CD4-positive, alpha-beta T cell (primary cell): ENCODE data around the gene LNX2. TPM values are rescaled to one million over a fixed set of nuclear protein-coding genes. Genes with fewer than 3 reads are reported as not detected.

Experiments used
- ATAC-seq: fragments of 200-7000 bp; cut with Tn5 transposase; one replicate; pipeline ENCODE4 v1.10.0; 2022; ENCODE audit warnings: mild to moderate bottlenecking; ENCODE audit not compliant: poor library complexity
- CTCF ChIA-PET: fragments of 350-600 bp; sonication (Branson Sonifier 250); formaldehyde crosslinking; loops from one replicate; lab custom pipeline; 2021; ENCODE audit warnings: antibody characterized with exemption, inconsistent platforms; lab: Charles Lee
- POLR2A ChIA-PET: fragments of 350-600 bp; sonication (Branson Sonifier 250); formaldehyde crosslinking; loops from one replicate; lab custom pipeline; 2021; ENCODE audit warnings: antibody characterized with exemption, inconsistent platforms; lab: Charles Lee
- DNase-seq, 14 experiments: peaks; one replicate each; pipeline ENCODE4 v3.0.0-alpha.2; 2013 to 2020; ENCODE audit warnings: mixed read lengths in 2 of 14
- H3K27ac ChIP-seq, 2 donors: one replicate each; pipeline versions ENCODE4 v1.5.1 to v1.7.0; 2013; ENCODE audit warnings: low read length in 2 of 2, low read depth in 1 of 2, mild to moderate bottlenecking in 1 of 2
- H3K27me3 ChIP-seq, 2 experiments: 1 replicate in 1 of 2; 2 replicates in 1 of 2; pipeline versions ENCODE4 v1.6.1 to v1.7.0; 2013; ENCODE audit warnings: low read length in 2 of 2, control low read depth in 1 of 2, mild to moderate bottlenecking in 1 of 2, moderate library complexity in 1 of 2; ENCODE audit not compliant: insufficient read depth in 2 of 2, control insufficient read depth in 1 of 2
- H3K36me3 ChIP-seq: one replicate; pipeline ENCODE4 v1.6.1; 2013; ENCODE audit warnings: low read length, control low read depth; ENCODE audit not compliant: insufficient read depth
- H3K4me1 ChIP-seq: one replicate; pipeline ENCODE4 v1.6.1; 2013; ENCODE audit warnings: low read length, control low read depth; ENCODE audit not compliant: insufficient read depth
- H3K4me3 ChIP-seq: one replicate; pipeline ENCODE4 v1.5.1; 2013; ENCODE audit warnings: mild to moderate bottlenecking, low read length, moderate library complexity
- H3K9me3 ChIP-seq, 2 experiments: 1 replicate in 1 of 2; 2 replicates in 1 of 2; pipeline versions ENCODE4 v1.6.1 to v1.7.0; 2013; ENCODE audit warnings: low read length in 2 of 2, mild to moderate bottlenecking in 2 of 2, control low read depth in 1 of 2, moderate library complexity in 1 of 2; ENCODE audit not compliant: control insufficient read depth in 1 of 2, insufficient read depth in 1 of 2
- H3K27ac Mint-ChIP-seq: one replicate; pipeline ENCODE4 v1.8.0; 2020; ENCODE audit warnings: mixed read lengths
- H3K27me3 Mint-ChIP-seq: one replicate; pipeline ENCODE4 v1.8.0; 2021; ENCODE audit warnings: mixed read lengths
- H3K36me3 Mint-ChIP-seq: one replicate; pipeline ENCODE4 v1.8.0; 2021; ENCODE audit warnings: low read depth, mixed read lengths
- H3K4me1 Mint-ChIP-seq: one replicate; pipeline ENCODE4 v1.8.0; 2021; ENCODE audit warnings: low read depth, mixed read lengths
- H3K4me3 Mint-ChIP-seq: one replicate; pipeline ENCODE4 v1.8.0; 2020; ENCODE audit warnings: mild to moderate bottlenecking, mixed read lengths
- H3K9me3 Mint-ChIP-seq: one replicate; pipeline ENCODE4 v1.8.0; 2020; ENCODE audit warnings: mixed read lengths
- CTCF ChIP-seq: fragments of 200-600 bp; IDR thresholded peaks from one replicate; pipeline ENCODE4 v1.8.0; 2022; ENCODE audit warnings: antibody characterized with exemption, mild to moderate bottlenecking
- intact Hi-C, 2 experiments: fragments of 100-400 bp; cut with DNase I in 1 of 2; cut with micrococcal nuclease in 1 of 2; formaldehyde crosslinking; loops; one replicate each; pipeline versions ENCODE4 v1.15.1 to v1.9.0; 2023 to 2025; cut with DNase I, micrococcal nuclease
- total RNA-seq, 174 experiments: library from RNA in 2 of 174; stranded (reverse) in 2 of 174; gene quantifications; one replicate each; pipeline ENCODE4 v1.2.3 and lab custom pipeline; 2021 to 2026

The LNX2 gene
- total RNA-seq, 2 experiments from 2014 or later = 3.5 to 3.9 TPM

GRCh38 chr13:27534981-27535380 lies 85.3 kb downstream of the LNX2 start:
- H3K27ac ChIP-seq = no peak overlapping the region
- ATAC-seq = no peak
- ChIA-PET CTCF (no interaction called here), POLR2A (no interaction called here)
- Mint-ChIP-seq H3K4me3 (no peak overlapping the region), H3K4me1 (peaks cover 10% of the 10 kb centered on the region), H3K27me3 (peaks cover 6% of the 10 kb centered on the region), H3K36me3 (no peaks in the 10 kb centered on the region), H3K27ac (no peak overlapping the region), H3K9me3 (no peaks in the 10 kb centered on the region)
- DNase-seq = no peak
- no peaks in the 10 kb centered on the region for H3K36me3 ChIP-seq
- no peak for TF ChIP-seq CTCF
- H3K4me1 ChIP-seq = peaks cover 8% of the 10 kb centered on the region
- no peak overlapping the region for H3K4me3 ChIP-seq
- intact Hi-C loops = loop anchor here (5.0 to 10.0 kb wide), 3 partner anchors 128 to 177 kb away; no protein-coding TSS in a partner anchor
- H3K27me3 ChIP-seq = no peaks in the 10 kb centered on the region
- H3K9me3 ChIP-seq = peaks cover 0 to 4% of the 10 kb centered on the region in 2 experiments

GRCh38 chr13:27534108-27534980 lies 86.0 kb downstream of the LNX2 start:
- no peak for DNase-seq
- peaks cover 10% of the 10 kb centered on the region for H3K4me1 Mint-ChIP-seq
- Histone ChIP-seq H3K4me1 (peaks cover 8% of the 10 kb centered on the region), H3K27me3 (no peaks in the 10 kb centered on the region), H3K9me3 (peaks cover 0 to 4% of the 10 kb centered on the region in 2 experiments), H3K36me3 (no peaks in the 10 kb centered on the region), H3K27ac (no peak overlapping the region), H3K4me3 (no peak overlapping the region)
- no peak overlapping the region for H3K27ac Mint-ChIP-seq
- H3K27me3 Mint-ChIP-seq = peaks cover 6% of the 10 kb centered on the region
- no peaks in the 10 kb centered on the region for H3K36me3 Mint-ChIP-seq
- CTCF ChIA-PET = interaction anchor here (1.8 kb wide), 1 partner anchor 25 kb away, joined by 4 read pairs; no protein-coding TSS in a partner anchor
- no peak for ATAC-seq
- intact Hi-C loops = loop anchor here (5.0 to 10.0 kb wide), 3 partner anchors 127 to 178 kb away; no protein-coding TSS in a partner anchor
- H3K9me3 Mint-ChIP-seq = no peaks in the 10 kb centered on the region
- POLR2A ChIA-PET = interaction anchor here (1.9 kb wide), 1 partner anchor 86 kb away, joined by 7 read pairs; the partner anchor contains the start of gene LNX2
- no peak overlapping the region for H3K4me3 Mint-ChIP-seq
- TF ChIP-seq CTCF = no peak

GRCh38 chr13:27533155-27533643 lies 87.1 kb downstream of the LNX2 start:
- no peaks in the 10 kb centered on the region for H3K36me3 Mint-ChIP-seq
- peaks cover 6% of the 10 kb centered on the region for H3K27me3 Mint-ChIP-seq
- H3K36me3 ChIP-seq = no peaks in the 10 kb centered on the region
- TF ChIP-seq CTCF = peak; percentile 68
- no peak overlapping the region for H3K4me3 Mint-ChIP-seq
- intact Hi-C loops = loop anchor here (1.0 to 10.0 kb wide), 5 partner anchors 126 to 293 kb away; no protein-coding TSS in a partner anchor
- peaks cover 10% of the 10 kb centered on the region for H3K4me1 Mint-ChIP-seq
- no peak overlapping the region for H3K27ac ChIP-seq
- ChIA-PET POLR2A (interaction anchor here (0.8 to 1.9 kb wide), 2 partner anchors 88 to 293 kb away, joined by 3 to 7 read pairs; partner anchors contain the start of gene LNX2), CTCF (interaction anchor here (0.6 to 1.8 kb wide), 6 partner anchors 8 to 293 kb away, joined by 3 to 8 read pairs (median 4); no protein-coding TSS in a partner anchor)
- peak; percentile 39 for ATAC-seq
- H3K27me3 ChIP-seq = no peaks in the 10 kb centered on the region
- H3K9me3 Mint-ChIP-seq = no peaks in the 10 kb centered on the region
- DNase-seq = peak in 13 of 14 experiments; percentile 18 to 68 (median 32)
- H3K4me1 ChIP-seq = peaks cover 8% of the 10 kb centered on the region
- peaks cover 0 to 10% of the 10 kb centered on the region in 2 experiments for H3K9me3 ChIP-seq
- H3K27ac Mint-ChIP-seq = no peak overlapping the region
- H3K4me3 ChIP-seq = peak overlapping the region; percentile 24
